ENCODE data around the gene CACNG3. TPM values are rescaled to one million over a fixed set of nuclear protein-coding genes. Genes with fewer than 3 reads are reported as not detected.

CACNG3 gene
- total RNA-seq, 3 donors from 2014 or later (not counting 1 experiment from before 2014, with no cell fraction given) = not detected

GRCh38 chr16:24359490-24359889 lies 103.4 kb downstream of the CACNG3 start:
- intact Hi-C loops (cut with micrococcal nuclease) = no loop called here
- Mint-ChIP-seq H3K36me3 (no peaks in the 10 kb centered on the region), H3K27me3 (ENCODE audit: low read depth in 2 of 2) (peaks cover 22 to 51% of the 10 kb centered on the region in 2 donors), H3K4me3 (no peak overlapping the region), H3K4me1 (peaks cover 0 to 5% of the 10 kb centered on the region in 2 donors), H3K27ac (no peak overlapping the region), H3K9me3 (no peaks in the 10 kb centered on the region)
- Histone ChIP-seq H3K27ac (ENCODE audit: low read length) (no peak overlapping the region), H3K27me3 (ENCODE audit: control insufficient read depth, insufficient read depth, low read length) (no peaks in the 10 kb centered on the region), H3K4me1 (ENCODE audit: control insufficient read depth, insufficient read depth, low read length) (no peaks in the 10 kb centered on the region), H3K4me3 (ENCODE audit: low read length) (no peak overlapping the region), H3K9me3 (ENCODE audit: control insufficient read depth, insufficient read depth, low read length) (no peaks in the 10 kb centered on the region), H3K36me3 (ENCODE audit: control insufficient read depth, insufficient read depth, low read length) (no peaks in the 10 kb centered on the region)
- no peak for ATAC-seq
- no peak for DNase-seq
- TF ChIP-seq CTCF (IDR thresholded peaks at IDR 0.05) = no peak

DNA sequence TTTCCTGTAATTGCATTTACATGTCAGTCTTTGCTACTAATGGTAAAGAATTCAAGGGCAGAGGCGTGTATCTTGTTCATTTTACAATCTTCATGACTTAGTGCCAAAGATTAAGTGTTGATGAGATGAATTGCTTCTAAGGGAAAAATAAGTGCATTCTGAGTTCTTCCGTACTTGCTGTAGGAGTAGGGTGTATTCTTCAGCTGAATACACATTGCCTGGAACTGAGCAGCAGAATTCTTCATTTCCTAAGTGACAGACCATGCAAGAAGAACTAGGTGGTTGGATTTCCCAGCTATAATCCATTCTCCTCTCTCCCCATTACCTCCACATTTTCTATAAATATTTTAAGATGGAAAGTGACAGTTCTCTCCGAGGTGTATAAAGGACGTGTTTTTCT lies 104.8 kb downstream of the CACNG3 start:
- WGBS (ENCODE audit: insufficient coverage) = 92% methylated on average over 3 of the region's 4 CpGs
- Mint-ChIP-seq H3K9me3 (no peaks in the 10 kb centered on the region), H3K36me3 (no peaks in the 10 kb centered on the region), H3K4me3 (no peak overlapping the region), H3K27ac (no peak overlapping the region), H3K4me1 (peaks cover 0 to 5% of the 10 kb centered on the region in 2 donors), H3K27me3 (ENCODE audit: low read depth in 2 of 2) (peaks cover 20 to 49% of the 10 kb centered on the region in 2 donors)
- no peak overlapping the region for H3K4me3 ChIP-seq (ENCODE audit: low read length)
- H3K27me3 ChIP-seq (ENCODE audit: control insufficient read depth, insufficient read depth, low read length) = no peaks in the 10 kb centered on the region
- DNase-seq = no peak
- no peak for ATAC-seq
- no peaks in the 10 kb centered on the region for H3K9me3 ChIP-seq (ENCODE audit: control insufficient read depth, insufficient read depth, low read length)
- no peaks in the 10 kb centered on the region for H3K36me3 ChIP-seq (ENCODE audit: control insufficient read depth, insufficient read depth, low read length)
- no peak for TF ChIP-seq CTCF (IDR thresholded peaks at IDR 0.05)
- no peaks in the 10 kb centered on the region for H3K4me1 ChIP-seq (ENCODE audit: control insufficient read depth, insufficient read depth, low read length)
- H3K27ac ChIP-seq (ENCODE audit: low read length) = no peak overlapping the region
- intact Hi-C loops (cut with micrococcal nuclease) = no loop called here

GRCh38 chr16:24364596-24364995 lies 108.5 kb downstream of the CACNG3 start:
- Mint-ChIP-seq H3K36me3 (no peaks in the 10 kb centered on the region), H3K4me3 (no peak overlapping the region), H3K9me3 (no peaks in the 10 kb centered on the region), H3K4me1 (peaks cover 0 to 5% of the 10 kb centered on the region in 2 donors), H3K27me3 (ENCODE audit: low read depth in 2 of 2) (peaks cover 24 to 43% of the 10 kb centered on the region in 2 donors), H3K27ac (no peak overlapping the region)
- H3K4me1 ChIP-seq (ENCODE audit: control insufficient read depth, insufficient read depth, low read length) = no peaks in the 10 kb centered on the region
- H3K27me3 ChIP-seq (ENCODE audit: control insufficient read depth, insufficient read depth, low read length) = no peaks in the 10 kb centered on the region
- no peak for ATAC-seq
- H3K27ac ChIP-seq (ENCODE audit: low read length) = no peak overlapping the region
- no peaks in the 10 kb centered on the region for H3K36me3 ChIP-seq (ENCODE audit: control insufficient read depth, insufficient read depth, low read length)
- TF ChIP-seq CTCF (IDR thresholded peaks at IDR 0.05) = no peak
- 80% methylated on average over 3 of the region's 7 CpGs for WGBS (ENCODE audit: insufficient coverage)
- H3K4me3 ChIP-seq (ENCODE audit: low read length) = no peak overlapping the region
- no peak for DNase-seq
- no peaks in the 10 kb centered on the region for H3K9me3 ChIP-seq (ENCODE audit: control insufficient read depth, insufficient read depth, low read length)
- intact Hi-C loops (cut with micrococcal nuclease) = no loop called here

DNA sequence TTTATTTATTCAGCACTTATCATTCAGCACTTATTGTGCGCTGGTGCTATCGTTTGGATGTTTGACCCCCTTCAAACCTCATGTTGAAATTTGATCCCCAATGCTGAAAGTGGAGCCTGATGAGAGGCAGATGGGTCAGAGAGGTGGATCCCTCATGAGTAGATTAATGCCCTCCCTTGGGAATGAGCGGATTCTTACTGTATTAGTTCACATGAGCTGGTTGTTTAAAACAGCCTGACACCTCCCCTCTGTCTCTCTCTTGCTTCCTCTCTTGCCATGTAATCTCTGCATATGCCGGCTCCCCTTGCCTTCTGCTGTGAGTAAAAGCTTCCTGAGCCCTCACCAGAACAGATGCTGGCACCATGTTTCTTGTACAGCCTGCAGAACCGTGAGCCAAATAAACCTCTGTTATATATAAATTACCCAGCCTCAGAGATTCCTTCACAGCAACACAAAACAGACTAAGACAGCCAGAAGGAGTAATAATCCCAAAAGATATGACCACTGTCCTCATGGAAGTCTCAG lies 111.1 kb downstream of the CACNG3 start:
- no peak overlapping the region for H3K27ac ChIP-seq (ENCODE audit: low read length)
- WGBS (ENCODE audit: insufficient coverage) = 69% methylated on average over 4 of the region's 5 CpGs
- H3K4me3 ChIP-seq (ENCODE audit: low read length) = no peak overlapping the region
- DNase-seq (no peak), ATAC-seq (no peak)
- Mint-ChIP-seq H3K4me3 (no peak overlapping the region), H3K27ac (no peak overlapping the region), H3K36me3 (no peaks in the 10 kb centered on the region), H3K9me3 (no peaks in the 10 kb centered on the region), H3K27me3 (ENCODE audit: low read depth in 2 of 2) (peaks cover 10 to 21% of the 10 kb centered on the region in 2 donors), H3K4me1 (peaks cover 0 to 5% of the 10 kb centered on the region in 2 donors)
- intact Hi-C loops (cut with micrococcal nuclease) = no loop called here
- peaks cover 3% of the 10 kb centered on the region for H3K9me3 ChIP-seq (ENCODE audit: control insufficient read depth, insufficient read depth, low read length)
- no peaks in the 10 kb centered on the region for H3K4me1 ChIP-seq (ENCODE audit: control insufficient read depth, insufficient read depth, low read length)
- TF ChIP-seq CTCF (IDR thresholded peaks at IDR 0.05) = no peak
- no peaks in the 10 kb centered on the region for H3K36me3 ChIP-seq (ENCODE audit: control insufficient read depth, insufficient read depth, low read length)
- no peaks in the 10 kb centered on the region for H3K27me3 ChIP-seq (ENCODE audit: control insufficient read depth, insufficient read depth, low read length)
